ENCODE data around the gene DLL1.
A peak's percentile ranks its signal among the peaks of the same experiment; 100 is the strongest.

The DLL1 gene

DNA sequence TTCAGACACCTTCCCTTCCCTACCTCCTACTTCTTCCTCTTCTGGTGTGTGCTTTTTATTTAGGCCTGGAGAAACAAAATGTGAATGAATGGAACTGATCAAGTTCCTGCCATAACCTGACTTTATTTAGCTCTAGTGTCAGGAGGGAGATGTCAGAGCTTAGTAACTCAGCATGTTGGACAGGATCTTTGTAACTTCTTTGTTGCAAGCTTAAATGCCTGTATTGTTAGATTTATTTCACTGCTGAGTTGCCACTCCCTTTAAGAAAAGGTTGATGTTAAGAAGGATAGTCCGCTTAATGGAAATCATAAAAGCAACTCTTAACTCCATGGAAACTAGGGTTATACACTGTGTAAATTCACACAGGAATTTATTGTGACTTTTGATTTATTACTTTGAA is 17.9 kb upstream of the DLL1 start:
- no peak overlapping the region for H3K27ac ChIP-seq (ENCODE audit: insufficient read depth, low read length, poor library complexity, severe bottlenecking)
- H3K4me1 ChIP-seq (ENCODE audit: control insufficient read depth, insufficient read depth, low read length, poor library complexity, severe bottlenecking), result peaks cover 27% of the 10 kb centered on the region
- H3K9me3 ChIP-seq (ENCODE audit: control insufficient read depth, low read length), result no peaks in the 10 kb centered on the region
- H3K4me3 ChIP-seq (ENCODE audit: insufficient read depth, low read depth, low read length, poor library complexity, severe bottlenecking), result no peak overlapping the region
- no peaks in the 10 kb centered on the region for H3K27me3 ChIP-seq (replicated peaks; ENCODE audit: control insufficient read depth, insufficient read depth, low read length, poor library complexity, severe bottlenecking)
- DNase-seq, result no peak
- H3K36me3 ChIP-seq (ENCODE audit: control insufficient read depth, insufficient read depth, low read length), result no peaks in the 10 kb centered on the region

DNA sequence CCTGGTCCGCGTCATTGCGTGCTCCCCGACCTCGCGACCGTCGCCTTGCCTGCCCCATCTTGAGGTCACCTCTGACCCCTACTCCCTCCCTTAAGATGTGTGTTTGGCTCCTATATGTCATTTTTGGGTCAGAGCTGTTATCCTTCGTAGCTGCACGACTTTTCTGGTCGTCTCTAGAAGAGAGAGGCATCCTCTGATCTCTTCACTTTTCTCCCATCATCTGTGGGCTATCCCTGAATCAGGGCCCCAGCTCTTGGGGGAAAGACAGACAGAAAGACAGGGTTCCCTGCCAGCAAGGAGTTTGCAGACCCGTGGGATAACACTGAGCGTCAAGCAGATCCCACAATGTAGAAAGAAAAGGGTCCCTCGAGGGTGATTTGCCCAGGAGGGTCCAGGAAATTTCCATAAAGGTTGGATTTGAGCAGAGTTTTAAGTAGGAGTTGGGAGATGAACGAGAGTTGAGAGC is 16.2 kb upstream of the DLL1 start:
- no peak for DNase-seq
- H3K9me3 ChIP-seq (ENCODE audit: control insufficient read depth, low read length), result no peaks in the 10 kb centered on the region
- peak overlapping the region; percentile 62 for H3K4me3 ChIP-seq (ENCODE audit: insufficient read depth, low read depth, low read length, poor library complexity, severe bottlenecking)
- H3K4me1 ChIP-seq (ENCODE audit: control insufficient read depth, insufficient read depth, low read length, poor library complexity, severe bottlenecking), result peaks cover 27% of the 10 kb centered on the region
- peak overlapping the region; percentile 89 for H3K27ac ChIP-seq (ENCODE audit: insufficient read depth, low read length, poor library complexity, severe bottlenecking)
- H3K36me3 ChIP-seq (ENCODE audit: control insufficient read depth, insufficient read depth, low read length), result no peaks in the 10 kb centered on the region
- no peaks in the 10 kb centered on the region for H3K27me3 ChIP-seq (replicated peaks; ENCODE audit: control insufficient read depth, insufficient read depth, low read length, poor library complexity, severe bottlenecking)

GRCh38 chr6:170306324-170307079 is 15.6 kb upstream of the DLL1 start, which contains the start of gene FAM120B:
TSS of gene FAM120B (plus strand) at chr6:170306758. CDS start at chr6:170317391, 10,633 bp downstream.
- H3K9me3 ChIP-seq (ENCODE audit: control insufficient read depth, low read length), result no peaks in the 10 kb centered on the region
- DNase-seq, result peak; percentile 93 to 94 (median 93)
- H3K27ac ChIP-seq (ENCODE audit: insufficient read depth, low read length, poor library complexity, severe bottlenecking), result peak within 1 kb of the TSS; percentile 89
- no peaks in the 10 kb centered on the region for H3K36me3 ChIP-seq (ENCODE audit: control insufficient read depth, insufficient read depth, low read length)
- H3K27me3 ChIP-seq (replicated peaks; ENCODE audit: control insufficient read depth, insufficient read depth, low read length, poor library complexity, severe bottlenecking), result no peaks in the 10 kb centered on the region
- peak within 1 kb of the TSS; percentile 62 for H3K4me3 ChIP-seq (ENCODE audit: insufficient read depth, low read depth, low read length, poor library complexity, severe bottlenecking)
- peaks cover 27% of the 10 kb centered on the region for H3K4me1 ChIP-seq (ENCODE audit: control insufficient read depth, insufficient read depth, low read length, poor library complexity, severe bottlenecking)

DNA sequence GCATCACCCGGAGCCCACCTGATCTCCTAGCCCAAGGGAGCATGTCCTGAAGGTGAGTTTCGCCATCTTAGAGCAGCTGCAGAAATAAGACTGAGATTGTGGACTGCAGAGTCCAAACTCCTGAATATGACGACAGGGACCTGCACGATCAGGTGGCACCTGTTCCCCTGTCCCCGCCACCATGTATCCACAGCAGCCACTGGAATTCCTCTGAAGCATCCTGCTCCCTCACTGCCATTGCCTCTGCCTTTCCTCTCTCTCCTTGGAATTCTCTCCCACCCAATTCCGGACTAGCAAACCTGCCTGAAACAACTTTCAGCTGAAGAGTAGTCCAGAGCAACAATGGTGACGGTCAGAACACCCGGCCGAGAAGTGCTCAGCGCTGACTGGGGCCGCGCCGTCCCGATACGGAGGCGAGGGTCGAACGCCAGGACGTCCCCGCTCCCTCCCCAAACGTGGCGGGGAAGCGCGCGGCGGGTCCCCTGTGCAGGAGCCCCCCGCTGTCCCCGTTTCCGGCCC is 15.0 kb upstream of the DLL1 start:
- peaks cover 27% of the 10 kb centered on the region for H3K4me1 ChIP-seq (ENCODE audit: control insufficient read depth, insufficient read depth, low read length, poor library complexity, severe bottlenecking)
- no peaks in the 10 kb centered on the region for H3K27me3 ChIP-seq (replicated peaks; ENCODE audit: control insufficient read depth, insufficient read depth, low read length, poor library complexity, severe bottlenecking)
- H3K9me3 ChIP-seq (ENCODE audit: control insufficient read depth, low read length), result no peaks in the 10 kb centered on the region
- H3K27ac ChIP-seq (ENCODE audit: insufficient read depth, low read length, poor library complexity, severe bottlenecking), result peak overlapping the region; percentile 89
- peak overlapping the region; percentile 62 for H3K4me3 ChIP-seq (ENCODE audit: insufficient read depth, low read depth, low read length, poor library complexity, severe bottlenecking)
- no peak for DNase-seq
- H3K36me3 ChIP-seq (ENCODE audit: control insufficient read depth, insufficient read depth, low read length), result no peaks in the 10 kb centered on the region

DNA sequence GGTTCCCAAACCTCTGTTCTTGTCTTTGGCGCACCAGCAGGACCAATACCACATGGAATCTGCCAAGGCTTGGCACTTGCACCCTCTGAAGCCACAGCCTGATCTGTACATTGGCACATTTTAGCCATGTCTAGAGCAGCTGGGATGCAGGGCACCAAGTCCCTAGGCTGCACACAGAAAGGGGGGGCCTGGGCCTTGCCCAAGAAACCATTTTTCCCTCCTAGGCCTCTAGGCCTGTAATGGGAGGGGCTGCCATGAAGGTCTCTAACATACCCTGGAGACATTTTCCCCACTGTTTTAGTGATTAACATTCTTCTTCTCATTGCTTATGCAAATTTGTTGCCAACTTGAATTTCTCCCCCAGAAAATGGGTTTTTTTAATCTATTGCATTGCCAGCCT is 10.3 kb upstream of the DLL1 start:
- no peak for DNase-seq
- H3K27ac ChIP-seq (ENCODE audit: insufficient read depth, low read length, poor library complexity, severe bottlenecking), result no peak overlapping the region
- no peaks in the 10 kb centered on the region for H3K9me3 ChIP-seq (ENCODE audit: control insufficient read depth, low read length)

GRCh38 chr6:170298688-170299087 is 7.8 kb upstream of the DLL1 start:
- no peak overlapping the region for H3K4me3 ChIP-seq (ENCODE audit: insufficient read depth, low read depth, low read length, poor library complexity, severe bottlenecking)
- no peaks in the 10 kb centered on the region for H3K36me3 ChIP-seq (ENCODE audit: control insufficient read depth, insufficient read depth, low read length)
- H3K9me3 ChIP-seq (ENCODE audit: control insufficient read depth, low read length), result no peaks in the 10 kb centered on the region
- peaks cover 35% of the 10 kb centered on the region for H3K27me3 ChIP-seq (replicated peaks; ENCODE audit: control insufficient read depth, insufficient read depth, low read length, poor library complexity, severe bottlenecking)
- peaks cover 24% of the 10 kb centered on the region for H3K4me1 ChIP-seq (ENCODE audit: control insufficient read depth, insufficient read depth, low read length, poor library complexity, severe bottlenecking)
- no peak overlapping the region for H3K27ac ChIP-seq (ENCODE audit: insufficient read depth, low read length, poor library complexity, severe bottlenecking)
- no peak for DNase-seq

More for the DNA sequence above, 10.3 kb upstream of the DLL1 start:
- no peaks in the 10 kb centered on the region for H3K36me3 ChIP-seq (ENCODE audit: control insufficient read depth, insufficient read depth, low read length)
- H3K27me3 ChIP-seq (replicated peaks; ENCODE audit: control insufficient read depth, insufficient read depth, low read length, poor library complexity, severe bottlenecking), result peaks cover 20% of the 10 kb centered on the region
- H3K4me3 ChIP-seq (ENCODE audit: insufficient read depth, low read depth, low read length, poor library complexity, severe bottlenecking), result no peak overlapping the region
- peaks cover 14% of the 10 kb centered on the region for H3K4me1 ChIP-seq (ENCODE audit: control insufficient read depth, insufficient read depth, low read length, poor library complexity, severe bottlenecking)

GRCh38 chr6:170297576-170298330 is 6.9 kb upstream of the DLL1 start:
- H3K9me3 ChIP-seq (ENCODE audit: control insufficient read depth, low read length), result no peaks in the 10 kb centered on the region
- no peak overlapping the region for H3K4me3 ChIP-seq (ENCODE audit: insufficient read depth, low read depth, low read length, poor library complexity, severe bottlenecking)
- H3K27ac ChIP-seq (ENCODE audit: insufficient read depth, low read length, poor library complexity, severe bottlenecking), result no peak overlapping the region
- H3K27me3 ChIP-seq (replicated peaks; ENCODE audit: control insufficient read depth, insufficient read depth, low read length, poor library complexity, severe bottlenecking), result peaks cover 35% of the 10 kb centered on the region
- no peak for DNase-seq
- H3K36me3 ChIP-seq (ENCODE audit: control insufficient read depth, insufficient read depth, low read length), result no peaks in the 10 kb centered on the region
- peaks cover 28% of the 10 kb centered on the region for H3K4me1 ChIP-seq (ENCODE audit: control insufficient read depth, insufficient read depth, low read length, poor library complexity, severe bottlenecking)

DNA sequence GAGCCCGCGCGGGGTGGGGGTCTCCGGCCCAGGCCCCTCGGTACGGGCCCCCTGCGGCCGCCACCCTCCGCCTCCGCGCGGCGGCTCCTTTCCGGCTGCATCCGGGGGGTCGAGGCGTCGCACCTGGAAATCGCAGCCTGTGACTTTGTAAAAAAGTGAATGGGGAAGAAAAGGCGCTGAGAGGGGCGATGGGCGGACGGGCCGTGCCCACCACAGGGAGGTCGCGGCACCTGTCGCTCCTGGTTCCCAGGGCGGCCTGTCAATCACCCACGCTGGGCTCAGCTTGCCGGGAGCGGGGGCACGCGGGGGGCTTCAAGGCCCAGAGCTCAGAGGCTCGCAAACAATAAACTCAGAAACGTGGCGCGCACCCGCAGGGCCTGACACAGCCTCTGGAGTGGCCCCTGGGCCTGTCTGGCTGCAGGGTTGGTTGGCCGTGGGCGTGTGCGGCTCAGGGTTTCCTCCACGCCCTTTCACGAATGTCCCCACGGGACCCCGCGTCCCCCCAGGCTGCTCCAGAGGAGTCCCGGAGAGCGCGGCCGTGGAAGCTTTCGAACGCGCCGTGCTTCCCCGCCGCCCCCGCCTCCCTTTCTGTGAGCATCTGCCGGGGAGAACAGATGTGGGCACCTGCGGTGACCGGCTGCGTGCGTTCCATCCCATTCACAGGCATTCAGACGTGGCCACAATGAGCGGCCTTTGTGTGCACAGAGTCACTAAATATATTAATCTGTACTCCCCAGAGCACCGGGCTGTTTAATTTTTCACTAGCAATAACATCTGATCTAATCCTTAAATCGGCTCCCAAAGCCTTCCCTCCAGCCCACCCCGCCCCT is 6.1 kb upstream of the DLL1 start:
- H3K27me3 ChIP-seq (replicated peaks; ENCODE audit: control insufficient read depth, insufficient read depth, low read length, poor library complexity, severe bottlenecking), result peaks cover 39% of the 10 kb centered on the region
- H3K4me3 ChIP-seq (ENCODE audit: insufficient read depth, low read depth, low read length, poor library complexity, severe bottlenecking), result peak overlapping the region; percentile 35
- peaks cover 36% of the 10 kb centered on the region for H3K4me1 ChIP-seq (ENCODE audit: control insufficient read depth, insufficient read depth, low read length, poor library complexity, severe bottlenecking)
- H3K27ac ChIP-seq (ENCODE audit: insufficient read depth, low read length, poor library complexity, severe bottlenecking), result no peak overlapping the region
- no peaks in the 10 kb centered on the region for H3K9me3 ChIP-seq (ENCODE audit: control insufficient read depth, low read length)
- no peaks in the 10 kb centered on the region for H3K36me3 ChIP-seq (ENCODE audit: control insufficient read depth, insufficient read depth, low read length)
- no peak for DNase-seq

DNA sequence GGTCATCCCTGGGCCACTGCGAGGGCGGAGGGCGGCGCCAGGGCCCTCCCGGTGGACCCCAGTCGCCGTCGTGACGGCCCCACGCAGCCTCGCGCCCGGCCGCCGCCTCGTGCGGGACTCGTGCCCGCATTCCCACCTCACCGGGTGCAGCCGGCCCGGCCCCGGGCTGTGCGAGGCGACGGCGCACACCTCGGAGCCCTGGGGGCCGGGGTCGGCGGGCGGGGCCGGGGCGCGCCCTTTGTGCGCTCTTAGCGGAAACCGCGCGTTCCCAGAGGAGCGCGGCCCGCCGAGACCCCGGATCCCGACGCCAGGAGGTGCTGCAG is 5.5 kb upstream of the DLL1 start:
- DNase-seq, result no peak
- Histone ChIP-seq H3K27me3 (replicated peaks; ENCODE audit: control insufficient read depth, insufficient read depth, low read length, poor library complexity, severe bottlenecking) (peaks cover 42% of the 10 kb centered on the region), H3K27ac (ENCODE audit: insufficient read depth, low read length, poor library complexity, severe bottlenecking) (no peak overlapping the region), H3K4me1 (ENCODE audit: control insufficient read depth, insufficient read depth, low read length, poor library complexity, severe bottlenecking) (peaks cover 42% of the 10 kb centered on the region), H3K36me3 (ENCODE audit: control insufficient read depth, insufficient read depth, low read length) (no peaks in the 10 kb centered on the region), H3K4me3 (ENCODE audit: insufficient read depth, low read depth, low read length, poor library complexity, severe bottlenecking) (peak overlapping the region; percentile 35), H3K9me3 (ENCODE audit: control insufficient read depth, low read length) (no peaks in the 10 kb centered on the region)

Data from effector memory CD4-positive, alpha-beta T cell (primary cell).